Cerebellar cortex (tissue), 1 donor: ENCODE results near the gene CASP12.

Experiments used
- DNase-seq: peaks from one replicate; pipeline ENCODE4 v3.0.0-alpha.2; 2015; ENCODE audit warnings: low spot score

Gene CASP12

DNA sequence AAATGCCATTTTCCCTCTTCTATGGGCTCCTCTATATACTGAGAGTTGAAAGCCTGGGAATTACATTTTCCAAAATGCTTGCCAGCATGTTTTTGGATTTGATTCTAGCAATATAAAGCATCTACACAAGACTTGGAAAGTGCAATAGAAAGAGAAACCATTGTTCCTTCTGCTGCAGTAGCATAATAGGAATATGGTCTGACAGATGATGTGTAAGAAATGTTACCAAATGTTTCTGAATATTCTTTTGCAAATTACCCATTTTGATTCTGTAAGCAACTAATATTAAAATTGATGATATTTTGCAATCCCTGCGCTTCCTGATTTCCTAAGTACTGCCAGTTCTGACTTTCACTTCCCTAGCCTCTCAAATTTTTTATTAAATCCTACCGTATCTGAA lies 61.6 kb downstream of the CASP12 start:
- DNase-seq = no peak
